Muscle layer of colon (tissue), 2 donors: ENCODE data around the gene LRP10.
A peak's percentile ranks its signal among the peaks of the same experiment; 100 is the strongest.

Experiments
- H3K27ac ChIP-seq: one replicate; pipeline ENCODE4 v1.7.0; 2013; ENCODE audit warnings: low read depth, mild to moderate bottlenecking, low read length, moderate library complexity
- H3K27me3 ChIP-seq, 2 donors: one replicate each; pipeline ENCODE4 v1.7.0; 2013; ENCODE audit warnings: low read length in 2 of 2, mild to moderate bottlenecking in 2 of 2; ENCODE audit not compliant: insufficient read depth in 2 of 2, control insufficient read depth in 1 of 2
- H3K36me3 ChIP-seq: one replicate; pipeline ENCODE4 v1.7.0; 2013; ENCODE audit warnings: mild to moderate bottlenecking, low read length; ENCODE audit not compliant: insufficient read depth
- H3K4me1 ChIP-seq: one replicate; pipeline ENCODE4 v1.7.0; 2013; ENCODE audit warnings: mild to moderate bottlenecking, low read length; ENCODE audit not compliant: insufficient read depth
- H3K4me3 ChIP-seq, 2 donors: one replicate each; pipeline ENCODE4 v1.7.0; 2013; ENCODE audit warnings: low read length in 2 of 2, low read depth in 1 of 2, mild to moderate bottlenecking in 1 of 2, moderate library complexity in 1 of 2
- H3K9ac ChIP-seq: one replicate; pipeline ENCODE4 v1.7.0; 2013; ENCODE audit warnings: low read length
- H3K9me3 ChIP-seq: one replicate; pipeline ENCODE4 v1.7.0; 2013; ENCODE audit warnings: mild to moderate bottlenecking, low read length
- donor health status: abdominal sarcoma.
- donor health status: Adenocarcinoma of cecum.

LRP10 gene

DNA sequence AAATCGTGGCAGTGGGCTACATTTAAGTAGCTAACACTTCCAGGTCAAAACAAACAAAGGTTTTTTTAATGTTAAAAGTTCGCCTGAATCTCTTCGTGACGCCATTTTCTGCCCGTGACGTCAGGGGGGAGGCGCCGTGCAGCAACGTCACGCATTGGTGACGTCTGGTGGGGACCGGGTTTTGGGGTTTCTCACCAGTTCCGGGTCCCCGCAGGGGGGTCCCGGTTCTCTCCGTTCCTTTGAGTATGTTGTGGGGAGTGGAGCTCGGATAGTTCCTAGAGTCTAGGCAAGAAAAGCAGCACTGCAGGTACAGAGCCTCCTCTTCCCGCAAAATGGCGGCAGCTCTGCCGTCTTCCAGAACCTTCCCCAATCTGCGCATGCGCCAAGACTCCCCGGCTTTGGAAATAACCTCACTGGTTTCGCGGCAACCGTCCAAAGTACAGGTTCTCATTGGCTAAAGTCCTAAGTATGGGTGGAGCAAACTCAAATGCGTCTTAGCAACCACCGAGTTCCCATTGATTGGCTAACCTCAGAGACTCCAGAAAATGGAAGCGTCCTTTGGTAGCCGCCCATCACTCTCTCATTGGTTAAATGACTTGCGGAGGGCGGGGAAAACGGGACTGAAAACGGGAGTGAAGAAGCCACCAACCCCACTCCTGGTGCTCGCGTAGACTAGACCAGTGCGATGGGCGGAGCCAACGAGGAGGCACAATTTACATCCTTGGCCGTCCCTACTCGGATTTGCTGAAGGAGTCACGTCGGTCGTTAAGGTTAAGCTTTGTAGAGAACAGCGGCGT lies 47.5 kb downstream of the LRP10 start, which contains the start of gene RBM23:
Gene RBM23, minus strand, starts transcription at position 346 of the 797 bp plus-strand sequence.
- peaks cover 38% of the 10 kb centered on the region for H3K36me3 ChIP-seq
- H3K4me1 ChIP-seq = peaks cover 19% of the 10 kb centered on the region
- H3K27me3 ChIP-seq = no peaks in the 10 kb centered on the region
- H3K4me3 ChIP-seq = peak within 1 kb of the TSS; percentile 70 to 87
- peak within 1 kb of the TSS; percentile 92 for H3K9ac ChIP-seq
- H3K27ac ChIP-seq = peak within 1 kb of the TSS; percentile 98
- H3K9me3 ChIP-seq = no peaks in the 10 kb centered on the region

DNA sequence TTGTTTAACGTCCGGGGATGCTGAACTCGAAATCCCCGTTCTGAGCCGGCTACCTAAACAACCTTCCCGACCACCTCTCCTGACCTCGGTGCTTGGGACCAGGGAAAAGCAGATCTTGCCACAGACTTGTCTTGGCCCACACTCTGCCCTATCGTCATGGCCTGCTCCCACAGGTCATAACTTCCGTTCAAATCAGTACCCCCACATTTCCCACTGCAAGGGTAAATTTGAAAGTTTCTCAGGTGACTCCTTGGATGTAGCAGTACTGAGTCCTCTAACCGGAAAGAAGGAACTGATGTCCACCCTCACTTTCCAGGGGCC lies 48.0 kb downstream of the LRP10 start:
- H3K4me3 ChIP-seq = peak overlapping the region in 1 of 2 donors; percentile 72
- peaks cover 43% of the 10 kb centered on the region for H3K36me3 ChIP-seq
- no peaks in the 10 kb centered on the region for H3K27me3 ChIP-seq
- peak overlapping the region; percentile 67 for H3K27ac ChIP-seq
- peaks cover 19% of the 10 kb centered on the region for H3K4me1 ChIP-seq
- H3K9me3 ChIP-seq = no peaks in the 10 kb centered on the region
- peak overlapping the region; percentile 80 for H3K9ac ChIP-seq

DNA sequence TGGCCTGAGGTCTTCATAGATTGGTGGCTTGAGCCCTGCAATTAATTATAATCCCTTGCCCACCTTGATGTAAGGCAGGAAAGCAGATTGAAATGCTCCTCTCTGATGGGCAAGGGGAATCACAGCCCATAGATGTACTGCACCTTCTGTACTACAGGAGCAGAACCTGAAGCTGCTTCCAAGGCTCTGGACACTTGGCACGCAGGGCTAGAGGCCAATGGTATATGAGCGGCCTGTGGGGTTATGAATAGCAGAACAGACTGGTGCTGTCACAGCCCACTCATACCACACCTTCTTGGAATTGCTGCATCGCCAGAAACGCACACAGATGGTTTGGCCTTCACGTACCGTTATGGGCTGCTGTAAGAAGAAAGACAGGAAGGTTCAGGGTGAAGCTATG lies 49.2 kb downstream of the LRP10 start:
- Histone ChIP-seq H3K9me3 (no peaks in the 10 kb centered on the region), H3K27me3 (no peaks in the 10 kb centered on the region), H3K36me3 (peaks cover 50% of the 10 kb centered on the region), H3K4me3 (no peak overlapping the region), H3K4me1 (peaks cover 19% of the 10 kb centered on the region), H3K9ac (no peak overlapping the region), H3K27ac (no peak overlapping the region)

DNA sequence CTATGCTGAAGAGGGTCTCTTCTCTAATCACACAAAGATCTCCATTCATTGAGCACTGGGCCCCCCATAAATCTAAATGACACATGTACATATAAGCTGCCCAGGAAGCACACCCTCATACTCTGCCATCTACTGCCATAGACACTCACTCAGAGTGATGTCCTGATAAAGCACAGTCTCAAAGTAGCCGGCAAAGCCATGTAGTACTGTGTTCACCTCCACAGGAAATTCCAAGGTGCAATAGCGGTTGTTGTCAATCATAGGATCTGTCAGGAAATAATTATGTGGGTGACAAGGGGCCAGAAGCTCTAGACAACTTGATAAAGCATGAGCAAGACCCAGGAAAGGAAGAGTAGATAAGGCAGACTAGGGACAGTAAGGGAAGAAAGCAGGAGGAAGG lies 50.8 kb downstream of the LRP10 start:
- H3K36me3 ChIP-seq = peaks cover 64% of the 10 kb centered on the region
- no peak overlapping the region for H3K4me3 ChIP-seq
- no peaks in the 10 kb centered on the region for H3K9me3 ChIP-seq
- no peaks in the 10 kb centered on the region for H3K27me3 ChIP-seq
- H3K9ac ChIP-seq = no peak overlapping the region
- peaks cover 12% of the 10 kb centered on the region for H3K4me1 ChIP-seq
- H3K27ac ChIP-seq = no peak overlapping the region

GRCh38 chr14:22923746-22924145 lies 52.2 kb downstream of the LRP10 start:
- peaks cover 66% of the 10 kb centered on the region for H3K36me3 ChIP-seq
- no peak overlapping the region for H3K4me3 ChIP-seq
- no peaks in the 10 kb centered on the region for H3K9me3 ChIP-seq
- H3K9ac ChIP-seq = no peak overlapping the region
- H3K27me3 ChIP-seq = no peaks in the 10 kb centered on the region
- H3K4me1 ChIP-seq = peaks cover 14% of the 10 kb centered on the region
- no peak overlapping the region for H3K27ac ChIP-seq

- Histone ChIP-seq H3K9me3 (no peaks in the 10 kb centered on the region), H3K36me3 (peaks cover 58% of the 10 kb centered on the region), H3K9ac (no peak overlapping the region), H3K27me3 (no peaks in the 10 kb centered on the region), H3K27ac (no peak overlapping the region), H3K4me3 (no peak overlapping the region), H3K4me1 (peaks cover 8% of the 10 kb centered on the region)
Measured at GRCh38 chr14:22925513-22925912, 54.0 kb downstream of the LRP10 start.

DNA sequence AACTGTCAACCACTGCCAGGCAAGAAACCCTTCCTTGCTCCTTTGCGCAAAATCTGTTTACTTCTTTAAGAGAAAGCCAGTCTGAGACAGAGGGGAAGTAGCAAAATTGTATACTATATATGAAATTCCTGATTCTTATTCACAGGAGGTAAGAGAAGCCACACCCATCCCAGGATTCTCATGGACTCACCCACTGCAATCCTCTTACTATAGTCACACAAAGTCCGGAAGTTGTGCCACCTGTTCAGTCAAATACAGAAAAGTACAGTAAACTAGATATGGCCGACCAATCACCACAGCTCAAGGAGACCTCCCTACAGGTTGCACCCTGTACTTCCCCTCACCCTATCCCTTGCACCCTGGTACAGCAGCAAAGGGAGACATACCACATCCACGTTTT lies 54.8 kb downstream of the LRP10 start:
- no peaks in the 10 kb centered on the region for H3K27me3 ChIP-seq
- peaks cover 8% of the 10 kb centered on the region for H3K4me1 ChIP-seq
- no peak overlapping the region for H3K9ac ChIP-seq
- no peak overlapping the region for H3K4me3 ChIP-seq
- no peak overlapping the region for H3K27ac ChIP-seq
- peaks cover 50% of the 10 kb centered on the region for H3K36me3 ChIP-seq
- no peaks in the 10 kb centered on the region for H3K9me3 ChIP-seq

DNA sequence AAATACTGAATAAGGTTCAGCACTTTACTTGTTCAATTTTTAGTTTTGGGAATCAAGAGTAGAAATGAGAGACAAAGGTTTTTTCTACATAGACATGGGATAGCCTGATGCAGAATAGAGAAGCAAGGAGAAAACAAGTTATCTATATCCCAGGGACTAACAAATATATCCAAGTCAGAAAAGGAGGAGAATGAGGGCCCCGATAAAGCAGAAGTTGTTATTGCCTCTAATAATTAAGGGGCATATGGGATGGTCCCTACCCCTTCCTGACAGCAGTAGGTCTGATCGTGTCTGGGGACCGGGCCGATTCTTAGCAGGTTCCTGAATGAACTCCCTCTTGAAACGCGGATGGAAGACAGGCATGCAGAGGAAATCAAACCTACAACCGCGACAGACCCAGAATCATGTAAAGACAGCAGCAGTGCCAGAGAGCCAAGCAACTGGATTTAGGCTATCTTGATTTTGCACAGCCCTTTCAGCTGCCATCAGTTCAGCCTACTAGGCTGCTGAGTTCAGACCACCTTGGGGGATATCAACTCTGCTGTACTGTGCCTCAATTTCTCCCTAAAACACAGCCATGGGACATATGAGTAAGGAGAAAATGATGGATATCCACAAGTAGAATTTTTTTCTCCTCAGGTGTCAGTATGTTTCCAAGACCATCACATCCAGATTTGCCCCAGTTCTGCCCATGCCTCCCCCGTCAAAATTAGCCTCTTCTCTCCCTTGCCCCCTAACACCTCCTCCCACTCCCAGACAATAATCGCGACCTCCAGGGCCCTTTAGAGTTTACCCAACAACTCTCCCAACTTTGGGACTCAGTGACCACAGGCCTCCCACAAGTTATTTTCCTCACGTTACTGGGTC lies 56.9 kb downstream of the LRP10 start:
- Histone ChIP-seq H3K9ac (peak overlapping the region; percentile 97), H3K4me1 (peaks cover 8% of the 10 kb centered on the region), H3K27me3 (no peaks in the 10 kb centered on the region), H3K4me3 (peak overlapping the region; percentile 85 to 98), H3K9me3 (no peaks in the 10 kb centered on the region), H3K36me3 (peaks cover 34% of the 10 kb centered on the region), H3K27ac (peak overlapping the region; percentile 29)

GRCh38 chr14:22929104-22929960 lies 57.8 kb downstream of the LRP10 start, which contains the start of gene PRMT5:
PRMT5 (minus strand) TSS chr14:22929376; CDS start chr14:22929361, 15 bp downstream.
- H3K9ac ChIP-seq = peak within 1 kb of the TSS; percentile 97
- H3K9me3 ChIP-seq = no peaks in the 10 kb centered on the region
- peaks cover 8% of the 10 kb centered on the region for H3K4me1 ChIP-seq
- H3K27ac ChIP-seq = peak within 1 kb of the TSS; percentile 82
- H3K27me3 ChIP-seq = no peaks in the 10 kb centered on the region
- H3K4me3 ChIP-seq = peak within 1 kb of the TSS; percentile 85 to 98
- peaks cover 25% of the 10 kb centered on the region for H3K36me3 ChIP-seq

- Histone ChIP-seq H3K4me1 (peaks cover 8% of the 10 kb centered on the region), H3K4me3 (peak overlapping the region; percentile 28 to 56), H3K27me3 (no peaks in the 10 kb centered on the region), H3K9me3 (no peaks in the 10 kb centered on the region), H3K9ac (peak overlapping the region; percentile 32), H3K27ac (peak overlapping the region; percentile 82), H3K36me3 (peaks cover 20% of the 10 kb centered on the region)
Measured at GRCh38 chr14:22929961-22930364, 58.4 kb downstream of the LRP10 start.
